ENCODE results near the gene OPCML.

OPCML gene

GRCh38 chr11:133326849-133327248 is 205.5 kb downstream of the OPCML start:
- H3K4me3 Mint-ChIP-seq = no peak overlapping the region
- no peak for DNase-seq (ENCODE audit: low spot score)
- no peaks in the 10 kb centered on the region for H3K36me3 Mint-ChIP-seq (ENCODE audit: low read depth)
- H3K9me3 Mint-ChIP-seq = no peaks in the 10 kb centered on the region
- H3K27ac Mint-ChIP-seq = no peak overlapping the region
- no peaks in the 10 kb centered on the region for H3K27me3 Mint-ChIP-seq (ENCODE audit: low read depth)
- no peaks in the 10 kb centered on the region for H3K4me1 Mint-ChIP-seq (ENCODE audit: low read depth)

GRCh38 chr11:133326332-133326731 is 206.0 kb downstream of the OPCML start:
- no peak for DNase-seq (ENCODE audit: low spot score)
- H3K4me1 Mint-ChIP-seq (ENCODE audit: low read depth) = no peaks in the 10 kb centered on the region
- H3K27ac Mint-ChIP-seq = no peak overlapping the region
- no peaks in the 10 kb centered on the region for H3K9me3 Mint-ChIP-seq
- H3K36me3 Mint-ChIP-seq (ENCODE audit: low read depth) = no peaks in the 10 kb centered on the region
- no peak overlapping the region for H3K4me3 Mint-ChIP-seq
- no peaks in the 10 kb centered on the region for H3K27me3 Mint-ChIP-seq (ENCODE audit: low read depth)

GRCh38 chr11:133325711-133326110 is 206.6 kb downstream of the OPCML start:
- no peak for DNase-seq (ENCODE audit: low spot score)
- Mint-ChIP-seq H3K27me3 (ENCODE audit: low read depth) (no peaks in the 10 kb centered on the region), H3K4me1 (ENCODE audit: low read depth) (no peaks in the 10 kb centered on the region), H3K4me3 (no peak overlapping the region), H3K27ac (no peak overlapping the region), H3K9me3 (no peaks in the 10 kb centered on the region), H3K36me3 (ENCODE audit: low read depth) (no peaks in the 10 kb centered on the region)

- Mint-ChIP-seq H3K4me1 (ENCODE audit: low read depth) (no peaks in the 10 kb centered on the region), H3K4me3 (no peak overlapping the region), H3K36me3 (ENCODE audit: low read depth) (no peaks in the 10 kb centered on the region), H3K27ac (no peak overlapping the region), H3K27me3 (ENCODE audit: low read depth) (no peaks in the 10 kb centered on the region), H3K9me3 (no peaks in the 10 kb centered on the region)
- no peak for DNase-seq (ENCODE audit: low spot score)
Measured at GRCh38 chr11:133323354-133323753, 208.9 kb downstream of the OPCML start.

- no peak for DNase-seq (ENCODE audit: low spot score)
- no peaks in the 10 kb centered on the region for H3K4me1 Mint-ChIP-seq (ENCODE audit: low read depth)
- H3K4me3 Mint-ChIP-seq = no peak overlapping the region
- no peak overlapping the region for H3K27ac Mint-ChIP-seq
- H3K27me3 Mint-ChIP-seq (ENCODE audit: low read depth) = no peaks in the 10 kb centered on the region
- no peaks in the 10 kb centered on the region for H3K36me3 Mint-ChIP-seq (ENCODE audit: low read depth)
- H3K9me3 Mint-ChIP-seq = no peaks in the 10 kb centered on the region
Measured at GRCh38 chr11:133318221-133318620, 214.1 kb downstream of the OPCML start.

GRCh38 chr11:133311230-133311629 is 221.1 kb downstream of the OPCML start:
- Mint-ChIP-seq H3K27me3 (ENCODE audit: low read depth) (no peaks in the 10 kb centered on the region), H3K27ac (no peak overlapping the region), H3K36me3 (ENCODE audit: low read depth) (no peaks in the 10 kb centered on the region), H3K4me1 (ENCODE audit: low read depth) (no peaks in the 10 kb centered on the region), H3K4me3 (no peak overlapping the region), H3K9me3 (no peaks in the 10 kb centered on the region)
- DNase-seq (ENCODE audit: low spot score) = no peak

- Mint-ChIP-seq H3K9me3 (no peaks in the 10 kb centered on the region), H3K4me3 (no peak overlapping the region), H3K36me3 (ENCODE audit: low read depth) (no peaks in the 10 kb centered on the region), H3K4me1 (ENCODE audit: low read depth) (no peaks in the 10 kb centered on the region), H3K27me3 (ENCODE audit: low read depth) (no peaks in the 10 kb centered on the region), H3K27ac (no peak overlapping the region)
- DNase-seq (ENCODE audit: low spot score) = no peak
Measured at GRCh38 chr11:133306019-133306418, 226.3 kb downstream of the OPCML start.

GRCh38 chr11:133305208-133305956 is 226.9 kb downstream of the OPCML start:
- no peak overlapping the region for H3K4me3 Mint-ChIP-seq
- no peak for DNase-seq (ENCODE audit: low spot score)
- H3K27me3 Mint-ChIP-seq (ENCODE audit: low read depth) = no peaks in the 10 kb centered on the region
- H3K4me1 Mint-ChIP-seq (ENCODE audit: low read depth) = no peaks in the 10 kb centered on the region
- H3K36me3 Mint-ChIP-seq (ENCODE audit: low read depth) = no peaks in the 10 kb centered on the region
- H3K27ac Mint-ChIP-seq = no peak overlapping the region
- no peaks in the 10 kb centered on the region for H3K9me3 Mint-ChIP-seq

- DNase-seq (ENCODE audit: low spot score) = no peak
- H3K4me3 Mint-ChIP-seq = no peak overlapping the region
- H3K4me1 Mint-ChIP-seq (ENCODE audit: low read depth) = no peaks in the 10 kb centered on the region
- H3K27ac Mint-ChIP-seq = no peak overlapping the region
- no peaks in the 10 kb centered on the region for H3K27me3 Mint-ChIP-seq (ENCODE audit: low read depth)
- no peaks in the 10 kb centered on the region for H3K36me3 Mint-ChIP-seq (ENCODE audit: low read depth)
- H3K9me3 Mint-ChIP-seq = no peaks in the 10 kb centered on the region
Measured at GRCh38 chr11:133303262-133303661, 229.0 kb downstream of the OPCML start.

GRCh38 chr11:133302056-133302455 is 230.2 kb downstream of the OPCML start:
- H3K36me3 Mint-ChIP-seq (ENCODE audit: low read depth) = no peaks in the 10 kb centered on the region
- no peak overlapping the region for H3K4me3 Mint-ChIP-seq
- no peaks in the 10 kb centered on the region for H3K27me3 Mint-ChIP-seq (ENCODE audit: low read depth)
- no peaks in the 10 kb centered on the region for H3K9me3 Mint-ChIP-seq
- no peak for DNase-seq (ENCODE audit: low spot score)
- H3K27ac Mint-ChIP-seq = no peak overlapping the region
- H3K4me1 Mint-ChIP-seq (ENCODE audit: low read depth) = no peaks in the 10 kb centered on the region

GRCh38 chr11:133300666-133301065 is 231.6 kb downstream of the OPCML start:
- no peak for DNase-seq (ENCODE audit: low spot score)
- H3K9me3 Mint-ChIP-seq = no peaks in the 10 kb centered on the region
- no peaks in the 10 kb centered on the region for H3K27me3 Mint-ChIP-seq (ENCODE audit: low read depth)
- H3K4me1 Mint-ChIP-seq (ENCODE audit: low read depth) = no peaks in the 10 kb centered on the region
- H3K36me3 Mint-ChIP-seq (ENCODE audit: low read depth) = no peaks in the 10 kb centered on the region
- no peak overlapping the region for H3K27ac Mint-ChIP-seq
- no peak overlapping the region for H3K4me3 Mint-ChIP-seq

- Mint-ChIP-seq H3K9me3 (no peaks in the 10 kb centered on the region), H3K27ac (no peak overlapping the region), H3K4me1 (ENCODE audit: low read depth) (no peaks in the 10 kb centered on the region), H3K36me3 (ENCODE audit: low read depth) (no peaks in the 10 kb centered on the region), H3K4me3 (no peak overlapping the region), H3K27me3 (ENCODE audit: low read depth) (no peaks in the 10 kb centered on the region)
- DNase-seq (ENCODE audit: low spot score) = no peak
Measured at GRCh38 chr11:133291780-133292179, 240.5 kb downstream of the OPCML start.

GRCh38 chr11:133285359-133285758 is 246.9 kb downstream of the OPCML start:
- no peak overlapping the region for H3K27ac Mint-ChIP-seq
- H3K4me3 Mint-ChIP-seq = no peak overlapping the region
- H3K27me3 Mint-ChIP-seq (ENCODE audit: low read depth) = no peaks in the 10 kb centered on the region

GRCh38 chr11:133284156-133284555 is 248.1 kb downstream of the OPCML start:
- H3K27me3 Mint-ChIP-seq (ENCODE audit: low read depth) = no peaks in the 10 kb centered on the region

More at GRCh38 chr11:133285359-133285758, 246.9 kb downstream of the OPCML start:
- DNase-seq (ENCODE audit: low spot score) = no peak
- Mint-ChIP-seq H3K36me3 (ENCODE audit: low read depth) (no peaks in the 10 kb centered on the region), H3K9me3 (no peaks in the 10 kb centered on the region), H3K4me1 (ENCODE audit: low read depth) (no peaks in the 10 kb centered on the region)

GRCh38 chr11:133277886-133278285 is 254.4 kb downstream of the OPCML start:
- Mint-ChIP-seq H3K4me3 (no peak overlapping the region), H3K27me3 (ENCODE audit: low read depth) (peaks cover 2% of the 10 kb centered on the region), H3K4me1 (ENCODE audit: low read depth) (no peaks in the 10 kb centered on the region), H3K9me3 (no peaks in the 10 kb centered on the region), H3K36me3 (ENCODE audit: low read depth) (no peaks in the 10 kb centered on the region), H3K27ac (no peak overlapping the region)
- no peak for DNase-seq (ENCODE audit: low spot score)

More at GRCh38 chr11:133284156-133284555, 248.1 kb downstream of the OPCML start:
- Mint-ChIP-seq H3K9me3 (no peaks in the 10 kb centered on the region), H3K4me3 (no peak overlapping the region), H3K4me1 (ENCODE audit: low read depth) (no peaks in the 10 kb centered on the region), H3K27ac (no peak overlapping the region), H3K36me3 (ENCODE audit: low read depth) (no peaks in the 10 kb centered on the region)
- DNase-seq (ENCODE audit: low spot score) = no peak
